Effector memory CD4-positive, alpha-beta T cell (primary cell): ENCODE data around the gene SLC12A7.

Experiments
- DNase-seq, 3 donors: peaks; one replicate each; pipeline ENCODE4 v3.0.0-alpha.2; 2020
- H3K27ac ChIP-seq: 2 replicates; pipeline ENCODE4 v1.7.0; 2013; ENCODE audit warnings: mild to moderate bottlenecking, low read length, moderate library complexity; ENCODE audit not compliant: insufficient read depth, poor library complexity, severe bottlenecking
- H3K27me3 ChIP-seq: replicated peaks from 2 replicates; pipeline ENCODE4 v1.7.0; 2013; ENCODE audit warnings: mild to moderate bottlenecking, low read length; ENCODE audit not compliant: insufficient read depth, control insufficient read depth, poor library complexity, severe bottlenecking
- H3K36me3 ChIP-seq: 2 replicates; pipeline ENCODE4 v1.7.0; 2013; ENCODE audit warnings: mild to moderate bottlenecking, low read length, moderate library complexity; ENCODE audit not compliant: control insufficient read depth, insufficient read depth
- H3K4me1 ChIP-seq: 2 replicates; pipeline ENCODE4 v1.7.0; 2013; ENCODE audit warnings: low read length, mild to moderate bottlenecking; ENCODE audit not compliant: control insufficient read depth, insufficient read depth, poor library complexity, severe bottlenecking
- H3K4me3 ChIP-seq: 2 replicates; pipeline ENCODE4 v1.7.0; 2013; ENCODE audit warnings: low read length, low read depth, mild to moderate bottlenecking; ENCODE audit not compliant: insufficient read depth, poor library complexity, severe bottlenecking
- H3K9me3 ChIP-seq: 2 replicates; pipeline ENCODE4 v1.7.0; 2013; ENCODE audit warnings: mild to moderate bottlenecking, low read length, moderate library complexity; ENCODE audit not compliant: control insufficient read depth

SLC12A7 gene

GRCh38 chr5:1013238-1013947 is 98.5 kb downstream of the SLC12A7 start:
- H3K27me3 ChIP-seq = peaks cover 33% of the 10 kb centered on the region
- H3K4me1 ChIP-seq = peaks cover 10% of the 10 kb centered on the region
- no peak overlapping the region for H3K4me3 ChIP-seq
- no peaks in the 10 kb centered on the region for H3K36me3 ChIP-seq
- no peaks in the 10 kb centered on the region for H3K9me3 ChIP-seq
- no peak overlapping the region for H3K27ac ChIP-seq
- DNase-seq = no peak

- DNase-seq = no peak
- Histone ChIP-seq H3K4me3 (no peak overlapping the region), H3K4me1 (peaks cover 14% of the 10 kb centered on the region), H3K36me3 (no peaks in the 10 kb centered on the region), H3K27me3 (peaks cover 38% of the 10 kb centered on the region), H3K9me3 (no peaks in the 10 kb centered on the region), H3K27ac (no peak overlapping the region)
Observed at GRCh38 chr5:1012900-1013237, 99.0 kb downstream of the SLC12A7 start.

DNA sequence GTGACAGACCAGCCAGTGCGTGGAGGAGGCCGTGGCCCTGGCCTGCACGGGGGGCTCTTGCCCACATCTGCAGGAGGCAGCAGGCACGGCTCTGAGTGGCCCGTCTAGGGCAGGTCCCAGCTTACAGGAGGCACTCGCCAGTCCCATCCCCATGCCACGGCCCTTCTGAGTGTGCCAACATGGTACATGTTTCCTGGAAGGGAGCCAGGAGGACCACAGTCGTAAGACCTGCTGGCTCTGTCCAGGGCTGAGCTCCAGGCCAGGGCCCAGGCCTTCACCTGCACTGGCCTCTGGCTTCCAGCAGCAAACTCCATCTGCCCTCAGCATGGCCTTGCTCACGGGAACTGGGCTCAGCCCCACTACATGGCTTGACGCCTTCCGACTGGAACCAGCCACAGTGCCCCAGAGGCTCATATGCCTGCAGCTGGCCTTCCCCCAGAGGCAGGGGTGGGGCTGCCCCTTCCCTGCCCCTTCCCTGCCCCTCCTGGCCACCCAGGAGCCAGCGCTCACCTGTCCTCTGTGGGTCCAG is 99.5 kb downstream of the SLC12A7 start:
- no peaks in the 10 kb centered on the region for H3K9me3 ChIP-seq
- H3K36me3 ChIP-seq = no peaks in the 10 kb centered on the region
- no peak overlapping the region for H3K4me3 ChIP-seq
- peaks cover 14% of the 10 kb centered on the region for H3K4me1 ChIP-seq
- H3K27me3 ChIP-seq = peaks cover 41% of the 10 kb centered on the region
- H3K27ac ChIP-seq = no peak overlapping the region
- DNase-seq = no peak

DNA sequence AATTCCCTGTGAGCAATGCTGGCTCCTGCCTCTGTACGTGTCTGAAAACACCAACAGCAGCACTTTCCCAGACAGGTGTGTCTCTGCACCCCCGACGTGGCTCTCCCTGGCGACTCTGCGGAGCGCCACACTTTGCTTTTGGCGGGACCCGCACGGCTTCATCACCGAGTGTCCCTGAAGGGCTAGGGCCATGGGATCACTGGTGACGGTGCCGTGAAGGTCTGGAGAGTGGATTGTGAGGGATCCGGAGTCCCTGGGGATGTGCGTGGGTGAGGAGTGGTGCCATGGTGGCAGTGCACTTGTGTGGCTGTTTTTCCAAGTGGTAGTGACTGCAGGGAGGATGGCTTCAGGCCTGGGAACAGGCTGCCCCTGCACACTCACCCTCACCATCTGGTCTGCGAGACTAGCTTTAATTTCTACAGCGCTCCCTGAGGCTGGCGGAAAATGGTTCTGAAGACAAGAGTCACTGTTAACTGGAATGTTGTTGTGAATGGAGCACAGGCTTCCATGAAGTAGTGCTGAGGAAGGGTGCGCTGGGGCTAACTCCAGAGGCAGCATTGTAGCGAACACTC is 100.0 kb downstream of the SLC12A7 start:
- Histone ChIP-seq H3K4me1 (peaks cover 14% of the 10 kb centered on the region), H3K4me3 (no peak overlapping the region), H3K9me3 (no peaks in the 10 kb centered on the region), H3K27me3 (peaks cover 41% of the 10 kb centered on the region), H3K27ac (no peak overlapping the region), H3K36me3 (no peaks in the 10 kb centered on the region)
- DNase-seq = no peak

DNA sequence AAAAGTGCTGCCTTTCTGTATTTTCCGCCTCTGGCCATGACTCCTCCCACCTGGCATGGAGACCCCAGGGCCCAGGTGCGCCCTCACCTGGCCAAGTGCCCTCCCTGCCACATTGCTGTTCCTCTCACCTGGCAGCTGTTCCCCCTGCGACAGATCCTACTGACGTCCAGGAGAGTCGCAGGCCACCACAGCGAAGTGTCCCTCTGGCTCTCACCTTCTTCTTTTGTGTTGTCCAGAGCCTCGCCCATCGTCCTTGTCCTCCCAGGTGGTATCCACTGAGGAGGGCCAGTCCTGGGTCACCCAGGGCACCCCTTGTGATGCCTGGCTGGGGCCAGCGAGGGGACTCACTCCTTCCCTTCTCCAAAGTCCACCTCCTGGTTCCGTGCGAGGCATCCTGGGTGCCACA is 100.6 kb downstream of the SLC12A7 start:
- H3K4me1 ChIP-seq = peaks cover 14% of the 10 kb centered on the region
- H3K4me3 ChIP-seq = no peak overlapping the region
- DNase-seq = no peak
- H3K9me3 ChIP-seq = no peaks in the 10 kb centered on the region
- peaks cover 41% of the 10 kb centered on the region for H3K27me3 ChIP-seq
- H3K36me3 ChIP-seq = no peaks in the 10 kb centered on the region
- H3K27ac ChIP-seq = no peak overlapping the region

DNA sequence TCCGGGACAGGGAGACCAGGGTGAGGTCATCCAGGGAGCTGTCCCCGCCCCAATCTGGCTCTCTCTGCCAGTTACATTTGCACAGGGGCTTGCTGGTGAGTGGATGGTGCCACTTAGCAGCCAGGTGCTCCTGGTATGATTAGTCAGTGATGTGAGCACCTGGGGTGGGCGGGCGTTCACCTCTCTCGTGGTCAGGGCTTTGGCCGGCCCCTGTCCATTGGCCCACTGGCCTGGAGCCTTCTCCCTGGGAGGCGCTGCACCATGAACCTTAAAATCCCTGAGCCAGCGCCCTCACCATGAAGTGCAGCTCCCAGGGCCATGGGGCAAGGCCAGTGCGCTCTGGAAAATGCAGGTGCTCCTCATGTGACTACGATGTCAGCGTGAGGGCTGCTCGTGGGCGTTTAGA is 101.2 kb downstream of the SLC12A7 start:
- Histone ChIP-seq H3K27me3 (peaks cover 41% of the 10 kb centered on the region), H3K9me3 (no peaks in the 10 kb centered on the region), H3K4me3 (no peak overlapping the region), H3K4me1 (peaks cover 14% of the 10 kb centered on the region), H3K36me3 (no peaks in the 10 kb centered on the region), H3K27ac (no peak overlapping the region)
- DNase-seq = no peak

- Histone ChIP-seq H3K4me3 (no peak overlapping the region), H3K4me1 (peaks cover 18% of the 10 kb centered on the region), H3K27me3 (peaks cover 41% of the 10 kb centered on the region), H3K9me3 (no peaks in the 10 kb centered on the region), H3K36me3 (no peaks in the 10 kb centered on the region), H3K27ac (no peak overlapping the region)
- no peak for DNase-seq
Observed at GRCh38 chr5:1010181-1010510, 101.7 kb downstream of the SLC12A7 start.

- H3K4me1 ChIP-seq = peaks cover 22% of the 10 kb centered on the region
- H3K9me3 ChIP-seq = no peaks in the 10 kb centered on the region
- peaks cover 41% of the 10 kb centered on the region for H3K27me3 ChIP-seq
- peak overlapping the region; percentile 32 for H3K4me3 ChIP-seq
- H3K27ac ChIP-seq = no peak overlapping the region
- H3K36me3 ChIP-seq = no peaks in the 10 kb centered on the region
- no peak for DNase-seq
Observed at GRCh38 chr5:1009359-1010180, 102.3 kb downstream of the SLC12A7 start.

DNA sequence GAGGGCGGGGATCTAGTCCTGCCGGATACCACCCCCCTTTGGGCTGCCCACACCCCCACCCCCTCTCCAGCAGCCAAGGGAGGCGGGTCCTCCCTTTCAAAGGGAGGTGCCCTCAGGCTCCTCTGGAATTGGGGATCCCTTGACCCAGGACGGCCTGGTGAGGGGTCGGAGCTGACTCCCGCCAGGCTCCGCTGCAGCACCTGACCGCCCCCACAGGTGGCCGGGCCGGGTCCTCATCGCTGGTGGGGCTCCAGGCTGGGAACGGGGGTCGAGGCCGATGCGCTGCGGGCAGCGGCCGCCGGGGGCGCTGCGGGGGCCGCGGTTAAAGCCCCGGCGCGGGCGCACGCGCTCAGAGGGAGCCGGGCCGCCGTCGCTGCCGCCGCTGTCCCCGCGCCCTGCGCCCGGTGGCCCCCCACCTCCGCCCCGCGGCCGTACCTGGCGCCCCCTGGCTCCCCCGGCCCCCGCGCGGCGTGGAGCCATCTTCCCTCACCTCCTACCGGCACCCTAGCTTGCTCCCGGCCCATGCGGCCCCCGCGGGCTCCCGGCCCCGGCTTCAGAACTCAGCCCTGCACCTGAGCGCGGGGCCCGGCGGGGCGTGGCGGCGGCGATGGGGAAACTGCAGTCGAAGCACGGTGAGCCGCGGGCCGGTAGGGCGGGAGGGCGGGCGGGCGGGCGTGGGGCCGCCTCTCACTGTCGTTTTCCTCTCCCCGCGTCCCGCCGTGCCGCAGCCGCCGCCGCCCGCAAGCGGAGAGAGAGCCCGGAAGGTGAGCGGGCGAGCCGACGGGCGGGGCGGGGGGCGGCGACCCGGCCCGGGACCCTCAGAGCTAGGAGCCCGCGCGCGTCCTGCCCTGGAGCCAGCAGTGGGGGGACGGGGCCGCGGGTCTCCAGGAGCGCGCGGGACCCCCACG is 103.2 kb downstream of the SLC12A7 start, which contains the start of gene NKD2:
Gene NKD2, plus strand, starts transcription at position 352 of the 908 bp plus-strand sequence. Its CDS starts 256 bp downstream, at position 608.
- Histone ChIP-seq H3K27me3 (peaks cover 41% of the 10 kb centered on the region), H3K4me3 (peak within 1 kb of the TSS; percentile 32)
- DNase-seq = no peak

More for the DNA sequence above, 103.2 kb downstream of the SLC12A7 start, which contains the start of gene NKD2:
- Histone ChIP-seq H3K36me3 (no peaks in the 10 kb centered on the region), H3K27ac (no peak within 1 kb of the TSS), H3K9me3 (no peaks in the 10 kb centered on the region), H3K4me1 (peaks cover 30% of the 10 kb centered on the region)
